Activated gamma-delta T cell treated with Interleukin-2 at 50 U/mL for 16 hours (primary cell): ENCODE data around the gene GABPB1.

Experiments used
- DNase-seq: peaks from one replicate; pipeline ENCODE4 v3.0.0-alpha.2; 2020

Gene GABPB1

GRCh38 chr15:50236433-50236832 lies 118.6 kb downstream of the GABPB1 start:
- no peak for DNase-seq

GRCh38 chr15:50235794-50236193 lies 119.2 kb downstream of the GABPB1 start:
- DNase-seq: no peak

GRCh38 chr15:50234764-50235163 lies 120.2 kb downstream of the GABPB1 start:
- DNase-seq: no peak

- DNase-seq: no peak
These were observed 121.7 kb downstream of the GABPB1 start for GRCh38 chr15:50233192-50233736.

GRCh38 chr15:50232791-50233190 lies 122.2 kb downstream of the GABPB1 start:
- DNase-seq: no peak

- no peak for DNase-seq
These were observed 123.2 kb downstream of the GABPB1 start for GRCh38 chr15:50231761-50232160.

GRCh38 chr15:50229336-50229735 lies 125.7 kb downstream of the GABPB1 start:
- no peak for DNase-seq

- no peak for DNase-seq
These were observed 126.1 kb downstream of the GABPB1 start for GRCh38 chr15:50228866-50229265.

- DNase-seq: no peak
These were observed 127.9 kb downstream of the GABPB1 start for GRCh38 chr15:50227076-50227475.

- no peak for DNase-seq
These were observed 129.1 kb downstream of the GABPB1 start for GRCh38 chr15:50225938-50226337.
